ENCODE measurements around the gene GIMAP6.
A peak's percentile ranks its signal among the peaks of the same experiment; 100 is the strongest.
"Not testable (repeated sequence)": the region's sequence is repeated elsewhere in the genome, so short reads cannot be mapped to it uniquely, and the experiment has no call there.

Gene GIMAP6

DNA sequence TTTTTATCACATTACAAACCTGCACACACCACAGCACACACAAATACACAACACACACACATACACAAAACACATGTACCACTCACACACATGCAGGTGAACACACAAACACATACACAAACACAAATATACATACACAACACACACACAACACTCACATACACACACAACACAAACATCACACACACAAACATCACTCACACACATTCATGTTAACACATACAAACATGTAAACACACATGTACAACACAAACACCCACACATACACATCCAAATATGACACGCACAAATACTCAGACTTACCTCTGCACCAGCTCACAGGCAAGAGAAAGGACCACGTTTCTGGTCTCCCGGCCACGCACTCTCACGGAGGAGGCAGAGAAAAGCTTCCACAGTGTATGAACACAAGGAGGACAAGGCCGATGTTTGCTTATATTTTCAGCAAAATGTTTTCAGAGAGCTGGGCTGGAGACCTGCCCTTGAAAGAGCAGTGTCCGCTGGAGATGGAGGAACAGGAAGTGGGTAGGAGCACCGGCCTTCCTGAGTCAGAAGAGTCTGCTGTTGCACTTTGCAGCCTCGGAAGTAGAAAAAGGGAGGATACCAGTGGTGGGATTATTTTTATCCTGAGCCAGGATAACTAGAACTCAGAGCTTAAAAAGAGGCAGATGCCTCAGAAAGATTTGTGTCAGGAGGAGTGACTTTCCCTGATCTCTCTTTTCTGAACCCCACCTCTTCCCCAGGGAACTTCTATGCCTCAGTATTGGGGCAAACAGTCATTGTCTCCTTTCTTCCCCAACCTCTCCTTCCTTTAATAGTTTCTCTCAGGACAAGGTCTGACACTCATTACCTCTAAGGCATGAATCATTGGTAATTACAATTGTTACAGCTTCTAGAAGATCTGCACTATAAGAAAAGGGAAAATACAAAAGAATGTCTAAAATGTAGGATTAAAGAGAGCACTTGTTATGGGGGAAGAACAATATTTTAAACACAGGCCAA is at the start of gene GIMAP6:
Gene GIMAP6, minus strand, starts transcription at position 520 of the 999 bp plus-strand sequence. CDS start 2,243 bp downstream, outside the sequence.
- DNase-seq (ENCODE audit: low read depth in 1 of 2, low spot score in 1 of 2), result peak; percentile 23 to 36

DNA sequence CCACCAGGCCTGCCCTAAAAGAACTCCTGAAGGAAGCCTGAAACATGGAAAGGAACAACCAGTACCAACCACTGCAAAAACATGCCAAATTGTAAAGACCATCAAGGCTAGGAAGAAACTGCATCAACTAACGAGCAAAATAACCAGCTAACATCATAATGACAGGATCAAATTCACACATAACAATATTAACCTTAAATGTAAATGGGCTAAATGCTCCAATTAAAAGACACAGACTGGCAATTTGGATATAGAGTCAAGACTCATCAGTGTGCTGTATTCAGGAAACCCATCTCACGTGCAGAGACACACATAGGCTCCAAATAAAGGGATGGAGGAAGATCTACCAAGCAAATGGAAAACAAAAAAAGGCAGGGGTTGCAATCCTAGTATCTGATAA is 48.2 kb upstream of the GIMAP6 start:
- DNase-seq (ENCODE audit: low read depth in 1 of 2, low spot score in 1 of 2), result not testable (repeated sequence)

DNA sequence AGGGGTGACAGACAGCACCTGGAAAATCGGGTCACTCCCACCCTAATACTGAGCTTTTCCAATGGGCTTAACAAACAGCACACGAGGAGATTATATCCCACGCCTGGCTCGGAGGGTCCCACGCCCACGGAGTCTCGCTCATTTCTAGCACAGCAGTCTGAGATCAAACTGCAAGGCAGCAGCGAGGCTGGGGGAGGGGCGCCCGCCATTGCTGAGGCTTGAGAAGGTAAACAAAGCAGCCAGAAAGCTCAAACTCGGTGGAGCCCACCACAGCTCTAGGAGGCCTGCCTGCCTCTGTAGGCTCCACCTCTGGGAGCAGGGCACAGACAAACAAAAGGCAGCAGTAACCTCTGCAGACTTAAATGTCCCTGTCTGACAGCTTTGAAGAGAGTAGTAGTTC is 46.4 kb upstream of the GIMAP6 start:
- DNase-seq (ENCODE audit: low read depth in 1 of 2, low spot score in 1 of 2), result not testable (repeated sequence)

DNA sequence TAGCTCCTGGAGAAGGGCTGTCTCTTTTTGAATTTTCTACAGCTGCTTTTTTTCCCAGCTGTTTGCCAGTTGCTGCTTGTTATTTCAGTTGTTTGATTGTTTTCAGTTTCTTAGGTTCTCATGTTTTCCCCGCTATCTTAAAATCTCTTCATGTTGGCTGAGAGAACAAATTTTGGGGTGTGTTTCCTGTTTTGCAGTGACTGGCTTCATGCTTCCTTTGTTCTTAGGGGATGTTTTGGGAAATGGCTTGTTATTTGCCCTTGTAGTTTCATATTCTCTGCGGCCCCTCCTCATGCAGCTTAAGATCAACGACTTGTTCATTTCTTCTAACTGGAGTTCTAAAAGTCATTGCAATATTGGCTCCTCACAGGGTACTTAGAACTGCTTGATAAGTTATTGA is 44.7 kb upstream of the GIMAP6 start:
- DNase-seq (ENCODE audit: low read depth in 1 of 2, low spot score in 1 of 2), result not testable (repeated sequence)

DNA sequence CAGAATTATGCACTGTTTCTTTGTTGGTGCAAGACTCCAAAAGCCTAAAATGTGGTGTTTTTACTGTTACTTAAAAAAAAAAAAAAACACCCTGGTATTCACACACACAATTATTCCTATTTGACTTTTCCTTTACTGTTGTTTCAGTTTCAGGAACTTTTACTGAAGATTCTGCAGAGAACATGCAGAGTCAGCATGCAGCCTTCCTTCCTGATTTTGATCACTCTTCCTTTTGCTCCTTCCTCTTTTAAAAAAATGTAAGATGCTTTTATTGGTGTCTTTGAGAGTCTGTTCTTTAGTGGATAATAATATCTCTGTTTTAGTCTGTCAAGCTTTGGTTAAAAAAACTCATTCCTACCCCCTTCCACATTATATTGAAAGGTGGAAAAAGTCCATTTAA is 44.1 kb upstream of the GIMAP6 start:
- DNase-seq (ENCODE audit: low read depth in 1 of 2, low spot score in 1 of 2), result not testable (repeated sequence)

- no peak for DNase-seq (ENCODE audit: low read depth in 1 of 2, low spot score in 1 of 2)
Measured at GRCh38 chr7:150675714-150676113, 43.5 kb upstream of the GIMAP6 start.

DNA sequence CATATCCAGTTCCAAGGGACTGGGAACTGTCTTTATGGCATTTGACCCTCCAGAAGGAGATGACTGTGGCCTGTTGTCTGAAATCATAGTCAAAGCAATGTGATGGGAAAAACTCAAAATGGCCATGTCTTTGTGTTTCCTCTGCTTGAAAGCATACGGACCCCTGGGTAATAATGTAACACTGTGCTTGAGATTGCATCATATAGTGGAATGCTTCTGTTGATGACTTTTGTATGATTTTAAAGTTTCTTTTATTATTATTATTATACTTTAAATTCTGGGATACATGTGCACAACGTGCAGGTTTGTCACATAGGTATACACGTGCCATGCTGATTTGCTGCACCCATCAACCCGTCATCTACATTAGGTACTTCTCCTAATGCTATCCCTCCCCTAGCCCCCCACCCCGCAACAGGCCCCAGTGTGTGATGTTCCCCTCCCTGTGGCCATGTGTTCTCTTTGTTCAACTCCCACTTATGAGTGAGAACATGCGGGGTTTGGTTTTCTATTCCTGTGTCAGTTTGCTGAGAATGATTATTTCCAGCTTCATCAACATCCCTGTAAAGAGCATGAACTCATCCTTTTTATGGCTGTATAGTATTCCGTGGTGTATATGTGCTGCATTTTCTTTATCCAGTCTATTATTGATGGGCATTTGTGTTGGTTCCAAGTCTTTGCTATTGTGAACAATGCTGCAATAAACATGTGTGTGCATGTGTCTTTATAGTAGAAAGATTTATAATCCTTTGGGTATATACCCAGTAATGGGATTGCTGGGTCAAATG is 39.8 kb upstream of the GIMAP6 start:
- DNase-seq (ENCODE audit: low read depth in 1 of 2, low spot score in 1 of 2), result not testable (repeated sequence)

GRCh38 chr7:150668977-150669376 is 36.8 kb upstream of the GIMAP6 start:
- no peak for DNase-seq (ENCODE audit: low read depth in 1 of 2, low spot score in 1 of 2)

DNA sequence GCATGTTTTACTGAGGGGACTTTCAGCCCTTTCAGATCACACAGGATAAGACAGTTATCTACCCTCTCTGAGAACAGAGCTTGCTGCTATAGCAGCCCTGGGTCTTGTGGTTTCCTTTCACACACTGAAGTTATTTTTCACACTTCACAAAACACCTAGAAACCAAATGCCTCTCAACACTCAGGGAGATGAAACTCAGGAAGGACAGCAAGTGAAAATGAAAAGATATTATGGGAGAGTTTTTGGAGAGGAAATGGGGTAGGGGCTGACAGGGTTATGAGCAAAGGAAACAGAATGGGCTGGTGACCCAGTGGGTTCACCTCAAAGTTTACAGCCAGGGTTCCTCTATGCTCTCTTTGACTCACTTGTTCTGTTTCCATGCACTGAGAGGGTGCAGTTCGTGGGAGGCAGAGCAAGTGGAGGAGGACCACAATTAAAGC is 36.3 kb upstream of the GIMAP6 start:
- DNase-seq (ENCODE audit: low read depth in 1 of 2, low spot score in 1 of 2), result peak in 1 of 2 donors; percentile 70

- DNase-seq (ENCODE audit: low read depth in 1 of 2, low spot score in 1 of 2), result no peak
Measured at GRCh38 chr7:150666412-150666811, 34.2 kb upstream of the GIMAP6 start.

DNA sequence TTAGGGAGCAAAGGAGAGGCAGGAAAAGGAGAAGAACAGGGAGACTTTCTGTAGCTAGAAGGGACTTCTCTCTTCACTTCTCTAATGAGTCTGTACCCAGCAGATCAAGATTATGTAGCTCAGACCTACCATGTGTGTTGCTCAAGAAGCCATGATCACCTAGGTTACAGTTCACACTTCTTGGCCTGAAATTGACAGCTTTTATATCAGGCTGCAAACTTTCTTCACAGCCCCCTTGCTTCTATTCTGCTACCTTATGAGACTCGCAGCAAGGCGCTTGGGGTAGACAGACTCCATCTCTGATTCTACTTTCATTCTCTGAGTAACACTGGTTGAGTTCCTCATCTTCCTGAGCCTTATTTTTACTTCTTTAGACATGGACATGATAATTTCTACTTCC is 33.7 kb upstream of the GIMAP6 start:
- no peak for DNase-seq (ENCODE audit: low read depth in 1 of 2, low spot score in 1 of 2)

DNA sequence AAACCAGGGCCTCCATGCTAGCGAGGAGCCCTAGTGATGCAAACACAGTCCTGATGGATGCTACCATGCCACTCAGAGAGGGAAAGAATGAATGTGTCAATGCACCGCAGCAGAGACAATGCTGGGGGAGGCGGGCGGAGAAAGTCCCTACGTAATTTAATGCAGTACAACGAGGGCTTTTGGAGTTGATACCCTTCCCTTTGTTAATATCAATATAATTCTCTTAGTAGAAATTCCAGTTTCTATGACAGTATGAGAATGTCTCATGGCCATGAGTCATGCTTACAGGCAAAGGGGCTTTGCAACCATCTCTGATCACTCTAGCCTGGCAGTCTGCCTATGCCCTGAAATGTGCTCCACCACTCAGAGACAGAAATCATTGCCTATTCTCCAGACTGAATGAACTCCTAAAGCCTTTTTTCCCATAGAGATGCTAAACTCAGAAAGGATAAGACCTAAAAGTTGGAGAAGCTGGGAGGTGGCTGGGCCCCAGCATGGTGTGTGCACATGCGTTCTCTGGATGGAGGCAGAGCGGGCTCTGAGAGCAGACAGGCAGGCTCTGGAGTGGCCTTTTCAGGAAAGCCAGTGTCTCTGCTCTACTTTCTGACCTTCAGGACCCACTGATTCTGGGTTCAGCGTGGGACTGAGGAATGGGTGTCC is 33.0 kb upstream of the GIMAP6 start:
- peak in 1 of 2 donors; percentile 55 for DNase-seq (ENCODE audit: low read depth in 1 of 2, low spot score in 1 of 2)

- no peak for DNase-seq (ENCODE audit: low read depth in 1 of 2, low spot score in 1 of 2)
Measured at GRCh38 chr7:150663802-150664494, 31.8 kb upstream of the GIMAP6 start.

- not testable (repeated sequence) for DNase-seq (ENCODE audit: low read depth in 1 of 2, low spot score in 1 of 2)
Measured at GRCh38 chr7:150662821-150663220, 30.6 kb upstream of the GIMAP6 start.

- DNase-seq (ENCODE audit: low read depth in 1 of 2, low spot score in 1 of 2), result no peak
Measured at GRCh38 chr7:150660939-150661613, 28.9 kb upstream of the GIMAP6 start.

DNA sequence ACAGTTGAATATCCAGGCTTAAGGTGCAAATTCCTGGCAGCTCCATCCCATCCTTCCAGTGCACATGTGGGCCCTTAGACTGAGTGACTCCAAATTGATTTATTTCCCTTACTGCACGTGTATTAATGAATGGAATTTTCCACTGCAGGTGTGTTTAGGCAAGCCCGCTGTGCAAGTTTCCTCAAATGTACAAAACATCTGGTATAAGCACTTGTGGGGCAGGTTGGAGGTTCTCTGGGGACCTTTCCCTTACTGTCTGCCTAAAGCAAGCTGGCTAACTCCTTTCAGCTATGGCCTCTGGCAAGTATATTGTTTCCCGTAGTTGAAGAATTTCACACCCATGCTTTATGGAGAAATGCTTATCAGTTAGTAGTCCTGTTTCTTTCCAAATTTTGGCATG is 25.3 kb upstream of the GIMAP6 start:
- DNase-seq (ENCODE audit: low read depth in 1 of 2, low spot score in 1 of 2), result no peak

GRCh38 chr7:150656047-150656446 is 23.9 kb upstream of the GIMAP6 start:
- no peak for DNase-seq (ENCODE audit: low read depth in 1 of 2, low spot score in 1 of 2)

DNA sequence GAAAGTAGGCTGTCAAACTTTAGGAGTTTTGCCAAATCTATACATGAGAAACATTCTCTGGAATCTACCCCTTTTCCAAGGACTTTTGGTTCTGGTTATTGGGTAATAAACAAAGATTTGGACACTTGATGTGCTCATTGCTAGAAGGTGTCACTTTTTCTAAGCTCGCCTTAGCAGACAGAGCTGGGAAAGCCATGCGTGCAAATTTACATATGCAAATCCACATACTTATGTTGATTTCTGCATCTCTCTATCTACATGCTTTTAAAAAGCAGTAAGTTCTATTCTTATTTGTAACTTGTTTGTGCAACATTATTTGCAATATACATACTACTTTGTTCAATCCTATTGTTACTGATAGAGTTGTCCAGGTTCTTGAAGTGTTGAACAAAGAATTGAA is 22.5 kb upstream of the GIMAP6 start:
- DNase-seq (ENCODE audit: low read depth in 1 of 2, low spot score in 1 of 2), result no peak

DNA sequence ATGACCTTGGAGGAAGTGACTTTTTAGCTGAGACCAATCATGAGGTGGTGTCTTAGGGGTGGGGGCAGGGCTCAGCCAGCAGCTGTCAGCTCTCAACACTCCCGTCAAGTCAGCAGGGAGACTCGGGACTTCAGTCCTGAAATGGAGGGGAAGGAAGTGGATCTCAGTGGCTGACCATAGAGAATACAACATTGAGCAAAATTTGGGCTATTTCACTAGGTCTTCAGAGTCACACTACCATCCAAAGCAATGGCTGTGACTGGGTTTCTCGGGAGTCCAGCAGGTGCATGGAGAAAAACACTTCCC is 16.8 kb upstream of the GIMAP6 start:
- DNase-seq (ENCODE audit: low read depth in 1 of 2, low spot score in 1 of 2), result no peak

- no peak for DNase-seq (ENCODE audit: low read depth in 1 of 2, low spot score in 1 of 2)
Measured at GRCh38 chr7:150648353-150649079, 16.3 kb upstream of the GIMAP6 start.

Measured in activated CD4-positive, alpha-beta T cell treated with anti-CD3 and anti-CD28 coated beads, Interleukin-2, amount 50 U/mL, for 24 hours (primary cell).